LNCaP clone FGC (cell line): ENCODE data around the gene MYRIP.

Source experiments
- DNase-seq: peaks from one replicate; pipeline ENCODE4 v3.0.0-alpha.2; 2011; ENCODE audit warnings: low read depth
- H3K4me3 ChIP-seq: 2 replicates; pipeline ENCODE4 v1.5.1; 2011; ENCODE audit warnings: mild to moderate bottlenecking, low read depth, low read length, control low read depth
- CTCF ChIP-seq: IDR thresholded peaks from 2 replicates; pipeline ENCODE4 v1.5.1; 2012; ENCODE audit warnings: mild to moderate bottlenecking; ENCODE audit not compliant: control insufficient read depth, insufficient read depth; ENCODE audit errors: extremely low read depth

Gene MYRIP

GRCh38 chr3:40035177-40035576 is 225.8 kb downstream of the MYRIP start:
- no peak for TF ChIP-seq CTCF
- DNase-seq = no peak
- no peak overlapping the region for H3K4me3 ChIP-seq

- no peak for DNase-seq
- no peak for TF ChIP-seq CTCF
- H3K4me3 ChIP-seq = no peak overlapping the region
These were observed 228.2 kb downstream of the MYRIP start for GRCh38 chr3:40037582-40037981.

GRCh38 chr3:40042752-40043443 is 233.5 kb downstream of the MYRIP start:
- peak; percentile 49 for DNase-seq
- no peak overlapping the region for H3K4me3 ChIP-seq
- no peak for TF ChIP-seq CTCF

- DNase-seq = no peak
- no peak overlapping the region for H3K4me3 ChIP-seq
- TF ChIP-seq CTCF = no peak
These were observed 234.0 kb downstream of the MYRIP start for GRCh38 chr3:40043444-40043755.

- DNase-seq = no peak
- no peak overlapping the region for H3K4me3 ChIP-seq
- TF ChIP-seq CTCF = no peak
These were observed 235.1 kb downstream of the MYRIP start for GRCh38 chr3:40044487-40044886.

GRCh38 chr3:40045051-40045450 is 235.6 kb downstream of the MYRIP start:
- TF ChIP-seq CTCF = no peak
- no peak for DNase-seq
- H3K4me3 ChIP-seq = no peak overlapping the region

GRCh38 chr3:40046149-40046548 is 236.7 kb downstream of the MYRIP start:
- TF ChIP-seq CTCF = no peak
- no peak for DNase-seq
- no peak overlapping the region for H3K4me3 ChIP-seq
